GM12873 (cell line): ENCODE results near the gene TGFBR3.

ENCODE experiments used
- TF ChIP-seq, protein P1 (sequence below): IDR thresholded peaks from 2 replicates; pipeline ENCODE4 v1.5.1; 2012; ENCODE audit warnings: low read depth, mild to moderate bottlenecking, moderate library complexity, low read length, control low read depth; ENCODE audit not compliant: insufficient read depth; ENCODE audit errors: missing control alignments

TGFBR3 gene

GRCh38 chr1:91763252-91763651, 122.7 kb downstream of the TGFBR3 start:
- TF ChIP-seq, protein P1, sequence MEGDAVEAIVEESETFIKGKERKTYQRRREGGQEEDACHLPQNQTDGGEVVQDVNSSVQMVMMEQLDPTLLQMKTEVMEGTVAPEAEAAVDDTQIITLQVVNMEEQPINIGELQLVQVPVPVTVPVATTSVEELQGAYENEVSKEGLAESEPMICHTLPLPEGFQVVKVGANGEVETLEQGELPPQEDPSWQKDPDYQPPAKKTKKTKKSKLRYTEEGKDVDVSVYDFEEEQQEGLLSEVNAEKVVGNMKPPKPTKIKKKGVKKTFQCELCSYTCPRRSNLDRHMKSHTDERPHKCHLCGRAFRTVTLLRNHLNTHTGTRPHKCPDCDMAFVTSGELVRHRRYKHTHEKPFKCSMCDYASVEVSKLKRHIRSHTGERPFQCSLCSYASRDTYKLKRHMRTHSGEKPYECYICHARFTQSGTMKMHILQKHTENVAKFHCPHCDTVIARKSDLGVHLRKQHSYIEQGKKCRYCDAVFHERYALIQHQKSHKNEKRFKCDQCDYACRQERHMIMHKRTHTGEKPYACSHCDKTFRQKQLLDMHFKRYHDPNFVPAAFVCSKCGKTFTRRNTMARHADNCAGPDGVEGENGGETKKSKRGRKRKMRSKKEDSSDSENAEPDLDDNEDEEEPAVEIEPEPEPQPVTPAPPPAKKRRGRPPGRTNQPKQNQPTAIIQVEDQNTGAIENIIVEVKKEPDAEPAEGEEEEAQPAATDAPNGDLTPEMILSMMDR = no peak

- TF ChIP-seq, protein P1 = no peak
These were observed 124.6 kb downstream of the TGFBR3 start for GRCh38 chr1:91761295-91761721.

DNA sequence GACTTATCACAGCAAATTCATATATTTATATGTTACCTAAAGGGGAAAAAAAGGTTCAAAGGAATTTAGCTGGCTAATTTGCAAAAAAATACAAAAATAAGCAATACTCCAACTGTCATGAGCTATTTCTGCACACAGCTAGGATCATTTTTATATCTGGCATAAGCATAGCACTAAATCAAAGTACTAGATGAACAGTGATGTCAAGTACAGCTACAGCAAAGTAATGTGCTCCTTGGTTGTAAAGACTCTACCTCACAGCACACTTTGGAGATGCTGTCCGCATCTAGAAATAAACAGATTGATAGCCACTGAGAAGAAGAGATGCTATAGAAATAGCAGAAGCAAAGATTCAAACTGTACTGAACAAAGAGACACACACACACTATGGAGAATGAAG, 125.4 kb downstream of the TGFBR3 start:
- TF ChIP-seq, protein P1 = no peak

DNA sequence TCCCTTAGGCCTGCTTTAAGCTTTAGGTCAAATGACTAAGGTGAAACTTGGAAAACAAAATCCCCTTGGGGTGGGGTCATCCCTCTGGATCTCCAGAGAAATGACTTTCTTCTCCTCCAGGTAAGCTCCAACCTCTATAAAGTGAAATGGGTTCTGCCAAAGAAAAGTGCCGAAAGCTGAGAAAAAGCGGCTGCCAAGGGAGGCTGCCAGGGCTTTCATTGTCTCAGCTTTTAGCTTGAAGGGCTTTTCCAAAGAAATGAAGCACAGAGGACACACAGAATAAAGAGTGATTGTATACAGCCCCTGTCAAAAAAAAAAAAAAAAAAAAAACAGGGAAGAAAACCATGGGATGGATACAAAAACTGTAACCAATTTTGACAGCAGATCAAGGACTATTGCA, 126.9 kb downstream of the TGFBR3 start:
- TF ChIP-seq, protein P1 = no peak

DNA sequence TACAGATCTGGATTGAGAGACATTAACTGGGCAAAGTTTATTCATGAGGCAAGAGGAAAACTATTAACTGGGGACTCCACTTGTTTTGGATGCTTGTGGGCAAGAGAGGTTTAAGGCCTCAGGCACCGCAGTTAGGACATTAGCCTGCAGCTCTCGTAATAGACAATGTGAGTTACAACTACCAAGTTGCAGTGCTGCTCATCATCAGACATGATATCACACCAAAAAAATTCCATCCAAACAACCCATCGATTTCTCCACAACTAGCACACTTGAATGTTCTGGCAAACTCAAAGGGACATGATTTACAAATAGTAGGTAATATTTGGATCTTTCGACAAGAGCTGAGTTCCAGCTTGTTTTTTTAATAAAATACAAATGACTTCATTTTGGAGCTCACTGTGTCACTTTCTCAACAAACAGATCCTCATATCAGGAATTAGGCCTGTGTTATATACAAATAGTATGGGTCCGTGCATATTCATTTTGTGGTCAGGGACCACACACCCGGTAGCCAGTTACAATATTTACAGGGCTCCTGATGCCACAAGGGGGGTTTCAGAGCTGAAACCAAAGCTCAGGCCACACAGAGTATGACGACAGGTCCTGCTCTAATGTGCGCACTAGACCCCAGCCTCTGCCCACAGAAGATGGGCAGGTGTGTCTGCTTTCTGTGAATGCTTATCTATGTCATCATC, 128.0 kb downstream of the TGFBR3 start:
- TF ChIP-seq, protein P1 = no peak

DNA sequence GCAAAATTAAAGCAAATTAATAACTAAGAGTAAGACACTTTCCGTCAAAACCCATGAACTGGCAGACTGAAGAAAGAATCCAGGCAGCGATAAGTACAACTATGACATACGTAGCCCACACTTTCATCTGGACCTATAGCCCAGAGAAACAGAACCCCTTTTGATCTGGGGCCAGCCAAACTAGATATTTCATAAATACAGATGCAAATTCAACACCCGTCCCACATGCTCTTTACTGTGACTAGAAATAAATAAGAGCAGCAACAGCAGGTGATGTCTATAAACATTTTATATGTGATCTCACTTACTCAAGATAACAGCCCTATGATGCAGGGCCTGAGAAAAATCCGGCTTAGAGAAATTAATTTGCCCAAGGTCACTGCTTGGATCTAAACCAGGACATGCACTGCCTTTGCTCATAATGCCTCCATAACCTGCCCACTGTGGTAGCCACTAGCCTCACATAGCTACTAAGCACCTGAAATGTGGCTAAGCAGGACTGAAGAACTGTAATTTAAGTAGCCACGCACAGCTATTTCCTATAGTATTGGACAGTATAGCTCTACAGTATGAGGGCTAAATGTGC, 130.2 kb downstream of the TGFBR3 start:
- TF ChIP-seq, protein P1 = no peak

DNA sequence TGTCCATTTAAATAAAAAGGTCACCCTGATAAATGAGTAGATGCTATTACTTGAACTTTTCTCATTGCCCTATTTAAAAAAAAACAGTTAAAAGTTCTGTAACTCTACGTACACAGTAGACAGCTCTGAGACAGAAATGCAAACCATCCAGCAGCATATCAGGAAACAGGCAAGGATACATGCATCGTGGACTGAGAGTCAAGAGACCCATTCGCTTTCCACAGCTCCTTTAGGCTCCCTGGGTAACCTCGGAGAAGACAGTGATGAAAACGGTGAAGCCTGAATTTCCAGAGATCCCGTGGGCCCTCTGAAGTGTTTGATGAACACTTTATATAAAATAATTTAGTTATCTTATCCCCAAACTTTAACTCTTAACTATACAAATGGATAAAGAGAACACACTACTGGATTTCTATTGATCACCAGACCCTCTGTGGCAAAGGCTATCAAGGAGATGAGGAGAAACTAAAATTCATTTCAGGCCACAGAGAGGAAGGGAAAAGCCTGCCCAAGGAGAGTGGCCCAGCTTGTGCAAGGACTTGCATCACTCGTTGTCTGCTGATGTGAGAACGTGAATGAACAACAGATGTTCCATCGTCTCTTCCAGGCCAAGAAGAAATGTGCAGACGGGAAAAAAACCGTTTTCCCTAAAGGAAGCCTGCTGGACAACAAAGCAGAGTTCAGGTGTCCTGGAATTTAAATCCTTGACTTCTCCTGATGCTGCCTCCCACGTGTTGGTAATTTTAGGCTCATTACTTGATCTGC, 131.0 kb downstream of the TGFBR3 start:
- TF ChIP-seq, protein P1 = no peak
